KMS-11 (cell line): ENCODE data around the gene MRPS17.
A peak's percentile ranks its signal among the peaks of the same experiment; 100 is the strongest.

Source experiments
- H2AFZ ChIP-seq: fragments of 200-600 bp; sonication (generic); 2 replicates; pipeline ENCODE4 v1.6.1; 2016; ENCODE audit warnings: antibody characterized with exemption, mixed run types, low read depth
- H3K27ac ChIP-seq: fragments of 200-600 bp; sonication (generic); 2 replicates; pipeline ENCODE4 v1.6.1; 2016; ENCODE audit warnings: mild to moderate bottlenecking, mixed run types
- H3K27me3 ChIP-seq: fragments of 200-600 bp; sonication (generic); 2 replicates; pipeline ENCODE4 v1.6.1; 2017; ENCODE audit warnings: mild to moderate bottlenecking, low read depth, mixed run types, moderate library complexity; ENCODE audit not compliant: insufficient read depth
- H3K36me3 ChIP-seq: fragments of 200-600 bp; sonication (generic); 2 replicates; pipeline ENCODE4 v1.6.1; 2017; ENCODE audit warnings: mild to moderate bottlenecking, mixed run types; ENCODE audit not compliant: insufficient read depth
- H3K4me1 ChIP-seq: fragments of 200-600 bp; sonication (generic); 2 replicates; pipeline ENCODE4 v1.6.1; 2016; ENCODE audit warnings: mild to moderate bottlenecking, low read depth, mixed run types; ENCODE audit not compliant: poor library complexity, severe bottlenecking
- H3K4me2 ChIP-seq: fragments of 200-600 bp; sonication (generic); 2 replicates; pipeline ENCODE4 v1.7.0; 2016; ENCODE audit warnings: mild to moderate bottlenecking, mixed run types
- H3K4me3 ChIP-seq: fragments of 200-600 bp; sonication (generic); IDR thresholded peaks from 2 replicates; pipeline ENCODE4 v1.6.1; 2017; ENCODE audit warnings: low read depth, low read length, mixed read lengths; ENCODE audit not compliant: insufficient read depth
- H3K79me2 ChIP-seq: fragments of 200-600 bp; sonication (generic); 2 replicates; pipeline ENCODE4 v1.6.1; 2016; ENCODE audit warnings: low read depth, mixed run types; ENCODE audit not compliant: insufficient read depth
- H3K9ac ChIP-seq: fragments of 200-600 bp; sonication (generic); 2 replicates; pipeline ENCODE4 v1.6.1; 2016; ENCODE audit warnings: mild to moderate bottlenecking, mixed run types
- H4K20me1 ChIP-seq: fragments of 200-600 bp; sonication (generic); 2 replicates; pipeline ENCODE4 v1.6.1; 2016; ENCODE audit warnings: mild to moderate bottlenecking, mixed run types; ENCODE audit not compliant: insufficient read depth
- TF ChIP-seq, protein P1 (sequence below): fragments of 200-600 bp; sonication (generic); conservative IDR thresholded peaks from 2 replicates; pipeline ENCODE4 v1.6.1; 2017; ENCODE audit warnings: low read depth, mild to moderate bottlenecking, antibody characterized with exemption, low read length, moderate library complexity, mixed read lengths

The MRPS17 gene

DNA sequence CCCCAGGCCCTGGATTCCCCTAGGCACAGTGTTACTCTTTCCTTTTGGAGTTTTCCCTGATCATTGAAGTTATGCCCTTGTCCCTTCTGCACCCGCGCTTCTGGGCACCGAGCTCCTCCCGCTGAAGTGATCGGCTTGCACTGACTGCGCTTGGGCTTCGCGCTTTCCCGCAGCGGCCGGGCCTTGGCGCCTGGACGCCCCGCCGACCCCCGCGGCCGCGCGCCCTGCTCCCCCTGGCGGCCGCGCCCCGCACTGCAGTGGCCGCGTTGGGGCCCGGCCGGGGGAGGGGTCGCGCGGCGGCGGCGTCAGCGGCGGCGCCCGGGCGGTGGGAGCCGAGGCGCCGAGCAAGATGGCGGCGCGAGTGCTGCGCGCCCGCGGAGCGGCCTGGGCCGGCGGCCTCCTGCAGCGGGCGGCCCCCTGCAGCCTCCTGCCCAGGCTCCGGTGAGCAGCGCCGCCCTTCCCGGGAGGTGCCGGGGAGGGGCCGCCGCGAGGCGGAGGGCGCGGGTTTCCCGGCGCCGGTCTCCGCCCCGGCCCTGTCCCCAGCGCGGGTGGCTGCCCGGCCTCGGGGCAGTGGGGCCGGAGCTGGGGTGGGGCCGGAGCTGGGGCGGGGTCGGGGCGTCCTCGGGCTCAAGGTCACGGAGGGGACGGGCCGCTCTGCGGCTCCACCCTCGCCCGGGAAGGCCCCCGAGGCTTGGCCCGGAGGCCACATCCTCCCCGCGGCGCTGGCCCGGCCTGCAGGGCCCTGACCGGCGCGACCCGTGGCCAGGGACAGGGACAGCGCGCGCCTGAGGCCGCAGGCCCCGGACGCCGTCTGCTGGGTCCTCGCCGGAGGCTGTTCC lies 12.8 kb downstream of the MRPS17 start, which contains the start of gene NIPSNAP2:
Gene NIPSNAP2, plus strand, starts transcription at position 325 of the 839 bp plus-strand sequence. Its CDS starts 25 bp downstream, at position 350.
- H3K4me2 ChIP-seq = peak within 1 kb of the TSS; percentile 65
- peak within 1 kb of the TSS; percentile 35 for H3K27ac ChIP-seq
- no peaks in the 10 kb centered on the region for H4K20me1 ChIP-seq
- no peak within 1 kb of the TSS for H3K4me3 ChIP-seq
- H2AFZ ChIP-seq = peak within 1 kb of the TSS; percentile 65
- H3K9ac ChIP-seq = peak within 1 kb of the TSS; percentile 79
- H3K36me3 ChIP-seq = no peaks in the 10 kb centered on the region
- H3K79me2 ChIP-seq = no peaks in the 10 kb centered on the region
- H3K4me1 ChIP-seq = peaks cover 10% of the 10 kb centered on the region
- TF ChIP-seq, protein P1, sequence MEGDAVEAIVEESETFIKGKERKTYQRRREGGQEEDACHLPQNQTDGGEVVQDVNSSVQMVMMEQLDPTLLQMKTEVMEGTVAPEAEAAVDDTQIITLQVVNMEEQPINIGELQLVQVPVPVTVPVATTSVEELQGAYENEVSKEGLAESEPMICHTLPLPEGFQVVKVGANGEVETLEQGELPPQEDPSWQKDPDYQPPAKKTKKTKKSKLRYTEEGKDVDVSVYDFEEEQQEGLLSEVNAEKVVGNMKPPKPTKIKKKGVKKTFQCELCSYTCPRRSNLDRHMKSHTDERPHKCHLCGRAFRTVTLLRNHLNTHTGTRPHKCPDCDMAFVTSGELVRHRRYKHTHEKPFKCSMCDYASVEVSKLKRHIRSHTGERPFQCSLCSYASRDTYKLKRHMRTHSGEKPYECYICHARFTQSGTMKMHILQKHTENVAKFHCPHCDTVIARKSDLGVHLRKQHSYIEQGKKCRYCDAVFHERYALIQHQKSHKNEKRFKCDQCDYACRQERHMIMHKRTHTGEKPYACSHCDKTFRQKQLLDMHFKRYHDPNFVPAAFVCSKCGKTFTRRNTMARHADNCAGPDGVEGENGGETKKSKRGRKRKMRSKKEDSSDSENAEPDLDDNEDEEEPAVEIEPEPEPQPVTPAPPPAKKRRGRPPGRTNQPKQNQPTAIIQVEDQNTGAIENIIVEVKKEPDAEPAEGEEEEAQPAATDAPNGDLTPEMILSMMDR = peak; percentile 35; the same call in 1 of the 2 replicates
- no peaks in the 10 kb centered on the region for H3K27me3 ChIP-seq

DNA sequence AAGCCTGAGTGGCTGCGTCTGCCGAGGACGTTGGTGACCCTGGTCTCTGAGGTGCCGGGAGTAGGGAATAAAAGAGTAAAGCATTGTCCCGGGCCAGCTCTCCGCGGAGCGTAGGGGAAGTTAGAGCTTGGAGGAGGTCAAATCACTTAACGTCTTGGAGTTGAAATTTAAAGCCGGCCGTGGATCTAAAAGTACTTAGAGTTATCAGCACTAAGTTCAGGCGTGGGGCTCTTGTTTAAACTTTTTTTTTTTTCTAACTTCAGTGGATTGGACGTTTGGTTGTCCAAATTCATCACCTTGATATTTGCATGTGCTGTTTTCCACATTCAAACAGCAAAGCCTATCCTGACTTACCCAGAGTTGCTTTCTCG lies 13.4 kb downstream of the MRPS17 start:
- TF ChIP-seq, protein P1 = no peak
- Histone ChIP-seq H3K4me3 (no peak overlapping the region), H3K9ac (peak overlapping the region; percentile 79), H3K27me3 (no peaks in the 10 kb centered on the region), H3K4me2 (peak overlapping the region; percentile 57), H3K4me1 (peaks cover 10% of the 10 kb centered on the region), H3K79me2 (no peaks in the 10 kb centered on the region), H3K36me3 (no peaks in the 10 kb centered on the region), H4K20me1 (no peaks in the 10 kb centered on the region), H3K27ac (peak overlapping the region; percentile 35), H2AFZ (peak overlapping the region; percentile 63)

DNA sequence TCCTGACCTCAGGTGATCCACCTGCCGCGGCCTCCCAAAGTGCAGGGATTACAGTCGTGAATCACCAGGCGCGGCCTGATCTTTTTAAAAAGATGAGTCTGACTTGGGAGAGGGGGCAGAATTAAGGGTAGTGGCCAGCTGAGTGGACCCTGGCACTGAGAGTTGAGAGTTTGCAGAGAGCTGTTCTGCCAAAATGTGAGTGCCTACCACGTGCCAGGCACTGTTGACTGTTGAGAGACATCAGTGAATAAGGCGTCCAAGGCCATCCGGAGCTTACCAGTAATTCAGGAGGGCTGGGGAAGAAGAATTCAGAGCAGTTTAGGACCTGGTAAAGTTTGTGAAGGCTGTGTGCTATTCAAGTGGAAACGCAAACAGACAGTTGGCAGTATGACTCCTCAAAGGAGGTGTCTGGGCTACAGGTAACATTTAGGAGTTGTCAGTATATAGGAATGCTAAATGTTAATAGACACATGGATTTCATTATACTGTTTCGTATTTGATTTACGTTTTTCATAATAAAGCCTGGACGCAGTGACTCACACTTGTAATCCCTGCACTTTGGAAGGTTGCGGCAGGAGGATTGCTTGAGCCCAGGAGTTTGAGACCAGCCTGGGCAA lies 14.2 kb downstream of the MRPS17 start:
- TF ChIP-seq, protein P1 = no peak
- H4K20me1 ChIP-seq = no peaks in the 10 kb centered on the region
- H3K27ac ChIP-seq = no peak overlapping the region
- H3K79me2 ChIP-seq = no peaks in the 10 kb centered on the region
- no peak overlapping the region for H3K9ac ChIP-seq
- no peak overlapping the region for H3K4me3 ChIP-seq
- H3K4me2 ChIP-seq = no peak overlapping the region
- no peak overlapping the region for H2AFZ ChIP-seq
- H3K36me3 ChIP-seq = no peaks in the 10 kb centered on the region
- no peaks in the 10 kb centered on the region for H3K27me3 ChIP-seq
- peaks cover 10% of the 10 kb centered on the region for H3K4me1 ChIP-seq

DNA sequence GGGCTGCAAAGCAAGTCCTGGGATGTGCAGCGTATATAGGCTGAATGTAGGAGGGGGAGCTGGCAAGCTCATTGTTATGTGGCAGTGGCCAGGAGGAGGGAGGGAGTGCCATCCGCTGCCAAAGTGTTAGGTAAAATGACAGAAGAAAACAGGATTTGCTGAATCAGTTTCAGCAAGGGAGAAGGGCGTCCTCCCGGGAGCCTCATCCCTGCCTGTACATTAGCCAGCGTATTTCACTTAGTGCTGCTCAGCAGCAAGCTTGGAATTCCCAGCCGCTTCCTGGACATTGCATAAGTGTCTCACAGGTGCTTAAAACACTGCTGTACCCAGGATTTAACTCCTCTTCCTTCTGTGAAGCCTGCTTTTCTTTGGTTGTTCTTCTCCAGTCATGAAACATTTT lies 15.2 kb downstream of the MRPS17 start:
- TF ChIP-seq, protein P1 = no peak
- H3K4me2 ChIP-seq = no peak overlapping the region
- no peaks in the 10 kb centered on the region for H3K27me3 ChIP-seq
- H3K27ac ChIP-seq = no peak overlapping the region
- H3K79me2 ChIP-seq = 0 out of 2 replicates have a peak, but pooled peaks cover 1% of the 10 kb centered on the region
- H2AFZ ChIP-seq = no peak overlapping the region
- H3K4me3 ChIP-seq = no peak overlapping the region
- no peak overlapping the region for H3K9ac ChIP-seq
- no peaks in the 10 kb centered on the region for H4K20me1 ChIP-seq
- H3K36me3 ChIP-seq = no peaks in the 10 kb centered on the region
- H3K4me1 ChIP-seq = peaks cover 10% of the 10 kb centered on the region
